ENCODE data around the gene TMEM139.

The TMEM139 gene

DNA sequence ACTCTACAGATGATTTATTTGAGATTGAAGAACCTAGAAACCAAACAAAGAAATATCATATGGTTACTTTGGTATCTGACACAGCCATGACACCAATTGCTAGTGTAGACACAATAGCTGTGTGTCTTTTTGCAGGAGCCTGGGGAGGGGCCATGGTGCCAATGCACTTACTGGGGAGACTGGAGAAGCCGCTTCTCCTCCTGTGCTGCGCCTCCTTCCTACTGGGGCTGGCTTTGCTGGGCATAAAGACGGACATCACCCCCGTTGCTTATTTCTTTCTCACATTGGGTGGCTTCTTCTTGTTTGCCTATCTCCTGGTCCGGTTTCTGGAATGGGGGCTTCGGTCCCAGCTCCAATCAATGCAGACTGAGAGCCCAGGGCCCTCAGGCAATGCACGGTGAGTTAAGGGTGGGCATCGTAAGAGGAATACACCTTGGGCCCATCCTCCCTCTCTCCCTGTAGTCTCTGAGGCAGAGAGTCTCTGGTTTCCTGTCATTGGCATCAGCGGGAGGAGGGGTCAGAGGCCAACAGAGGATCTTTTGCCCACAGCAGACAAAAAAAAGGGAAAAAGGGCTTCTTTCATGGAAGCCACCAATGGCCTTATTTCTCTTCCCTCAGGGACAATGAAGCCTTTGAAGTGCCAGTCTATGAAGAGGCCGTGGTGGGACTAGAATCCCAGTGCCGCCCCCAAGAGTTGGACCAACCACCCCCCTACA lies 1.2 kb downstream of the TMEM139 start:
- TF ChIP-seq, protein P1, sequence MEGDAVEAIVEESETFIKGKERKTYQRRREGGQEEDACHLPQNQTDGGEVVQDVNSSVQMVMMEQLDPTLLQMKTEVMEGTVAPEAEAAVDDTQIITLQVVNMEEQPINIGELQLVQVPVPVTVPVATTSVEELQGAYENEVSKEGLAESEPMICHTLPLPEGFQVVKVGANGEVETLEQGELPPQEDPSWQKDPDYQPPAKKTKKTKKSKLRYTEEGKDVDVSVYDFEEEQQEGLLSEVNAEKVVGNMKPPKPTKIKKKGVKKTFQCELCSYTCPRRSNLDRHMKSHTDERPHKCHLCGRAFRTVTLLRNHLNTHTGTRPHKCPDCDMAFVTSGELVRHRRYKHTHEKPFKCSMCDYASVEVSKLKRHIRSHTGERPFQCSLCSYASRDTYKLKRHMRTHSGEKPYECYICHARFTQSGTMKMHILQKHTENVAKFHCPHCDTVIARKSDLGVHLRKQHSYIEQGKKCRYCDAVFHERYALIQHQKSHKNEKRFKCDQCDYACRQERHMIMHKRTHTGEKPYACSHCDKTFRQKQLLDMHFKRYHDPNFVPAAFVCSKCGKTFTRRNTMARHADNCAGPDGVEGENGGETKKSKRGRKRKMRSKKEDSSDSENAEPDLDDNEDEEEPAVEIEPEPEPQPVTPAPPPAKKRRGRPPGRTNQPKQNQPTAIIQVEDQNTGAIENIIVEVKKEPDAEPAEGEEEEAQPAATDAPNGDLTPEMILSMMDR (IDR thresholded peaks at IDR 0.05), result no peak
- H3K27me3 ChIP-seq, result no peaks in the 10 kb centered on the region
- no peak overlapping the region for H3K27ac ChIP-seq
- H3K36me3 ChIP-seq, result no peaks in the 10 kb centered on the region
- no peaks in the 10 kb centered on the region for H3K9me3 ChIP-seq
- H3K4me3 ChIP-seq (ENCODE audit: low read depth in 1 of 2, low read length in 1 of 2), result no peak overlapping the region
- H3K4me1 ChIP-seq (ENCODE audit: control insufficient read depth in 1 of 2, insufficient read depth in 1 of 2, low read depth in 1 of 2, low read length in 1 of 2), result peaks cover 29 to 32% of the 10 kb centered on the region in 2 experiments

- no peak overlapping the region for H3K4me3 ChIP-seq (ENCODE audit: low read depth in 1 of 2, low read length in 1 of 2)
- no peak overlapping the region for H3K27ac ChIP-seq
These were observed 1.7 kb downstream of the TMEM139 start for GRCh38 chr7:143286522-143286890.

DNA sequence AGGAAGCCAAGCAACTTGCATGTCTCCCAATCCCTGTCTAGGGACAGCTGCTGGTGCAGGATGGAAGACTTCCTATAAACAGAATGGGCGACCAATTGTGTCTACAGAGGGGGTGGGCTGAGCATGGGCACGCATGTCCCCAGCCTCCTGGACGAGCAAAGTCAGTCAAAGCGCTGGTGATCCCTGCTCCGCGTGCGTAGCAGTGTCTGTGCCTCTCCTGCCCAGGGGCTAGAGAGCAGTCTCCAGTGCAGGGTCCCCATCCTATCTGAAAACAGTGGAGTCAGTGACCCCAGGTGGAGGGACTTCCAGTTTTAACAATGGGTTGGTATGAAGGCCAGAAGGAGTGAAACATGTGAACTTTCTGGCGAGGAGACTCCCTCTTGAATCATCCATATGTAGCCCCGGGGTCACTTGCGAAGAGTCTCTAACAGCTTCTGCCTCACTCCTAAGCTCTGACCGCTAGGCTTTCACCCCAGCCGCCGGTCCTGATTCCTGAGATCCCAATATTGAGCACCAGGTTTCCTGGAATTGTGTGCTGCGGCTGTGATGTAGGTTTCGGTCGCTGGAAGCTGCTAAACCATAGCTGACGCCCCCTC lies 2.7 kb downstream of the TMEM139 start:
- Histone ChIP-seq H3K4me1 (ENCODE audit: control insufficient read depth in 1 of 2, insufficient read depth in 1 of 2, low read depth in 1 of 2, low read length in 1 of 2) (peaks cover 32 to 34% of the 10 kb centered on the region in 2 experiments), H3K27ac (peak overlapping the region; percentile 76), H3K9me3 (no peaks in the 10 kb centered on the region), H3K27me3 (no peaks in the 10 kb centered on the region), H3K4me3 (ENCODE audit: low read depth in 1 of 2, low read length in 1 of 2) (peak overlapping the region; percentile 95 to 96), H3K36me3 (peaks cover 10% of the 10 kb centered on the region)
- TF ChIP-seq, protein P1 (IDR thresholded peaks at IDR 0.05), result no peak

More at GRCh38 chr7:143286522-143286890, 1.7 kb downstream of the TMEM139 start:
- no peaks in the 10 kb centered on the region for H3K9me3 ChIP-seq
- no peaks in the 10 kb centered on the region for H3K27me3 ChIP-seq
- TF ChIP-seq, protein P1 (IDR thresholded peaks at IDR 0.05), result no peak
- peaks cover under 1% of the 10 kb centered on the region for H3K36me3 ChIP-seq
- peaks cover 32 to 34% of the 10 kb centered on the region in 2 experiments for H3K4me1 ChIP-seq (ENCODE audit: control insufficient read depth in 1 of 2, insufficient read depth in 1 of 2, low read depth in 1 of 2, low read length in 1 of 2)

GRCh38 chr7:143287935-143288826 lies 3.4 kb downstream of the TMEM139 start, which contains the start of gene CASP2:
Gene CASP2 (plus strand): TSS chr7:143288351. CDS start chr7:143288456, 105 bp downstream.
- TF ChIP-seq, protein P1 (IDR thresholded peaks at IDR 0.05), result peak; percentile 47
- H3K36me3 ChIP-seq, result peaks cover 17% of the 10 kb centered on the region
- H3K27me3 ChIP-seq, result no peaks in the 10 kb centered on the region
- peak within 1 kb of the TSS; percentile 95 to 96 for H3K4me3 ChIP-seq (ENCODE audit: low read depth in 1 of 2, low read length in 1 of 2)
- H3K9me3 ChIP-seq, result no peaks in the 10 kb centered on the region
- peak within 1 kb of the TSS; percentile 76 for H3K27ac ChIP-seq
- peaks cover 32 to 34% of the 10 kb centered on the region in 2 experiments for H3K4me1 ChIP-seq (ENCODE audit: control insufficient read depth in 1 of 2, insufficient read depth in 1 of 2, low read depth in 1 of 2, low read length in 1 of 2)

GRCh38 chr7:143288836-143289235 lies 4.1 kb downstream of the TMEM139 start:
- Histone ChIP-seq H3K27me3 (no peaks in the 10 kb centered on the region), H3K4me1 (ENCODE audit: control insufficient read depth in 1 of 2, insufficient read depth in 1 of 2, low read depth in 1 of 2, low read length in 1 of 2) (peaks cover 32 to 34% of the 10 kb centered on the region in 2 experiments), H3K4me3 (ENCODE audit: low read depth in 1 of 2, low read length in 1 of 2) (peak overlapping the region; percentile 95 to 96), H3K9me3 (no peaks in the 10 kb centered on the region), H3K36me3 (peaks cover 24% of the 10 kb centered on the region), H3K27ac (peak overlapping the region; percentile 76)
- TF ChIP-seq, protein P1 (IDR thresholded peaks at IDR 0.05), result no peak

Data from neutrophil (primary cell).